Ectodermal cell (in vitro differentiated cells): ENCODE measurements around the gene CLSTN2.

ENCODE experiments used
- H3K27ac ChIP-seq: 2 replicates; pipeline ENCODE4 v1.7.0; 2013; ENCODE audit warnings: mild to moderate bottlenecking, low read depth, low read length; ENCODE audit not compliant: insufficient read depth, poor library complexity, severe bottlenecking
- H3K27me3 ChIP-seq: 2 replicates; pipeline ENCODE4 v1.7.0; 2013; ENCODE audit warnings: mild to moderate bottlenecking, low read length; ENCODE audit not compliant: insufficient read depth, control insufficient read depth, poor library complexity, severe bottlenecking
- H3K36me3 ChIP-seq: one replicate; pipeline ENCODE4 v1.7.0; 2013; ENCODE audit warnings: low read length; ENCODE audit not compliant: control insufficient read depth, insufficient read depth
- H3K4me1 ChIP-seq: one replicate; pipeline ENCODE4 v1.7.0; 2013; ENCODE audit warnings: low read length; ENCODE audit not compliant: control insufficient read depth, insufficient read depth
- H3K4me3 ChIP-seq: 2 replicates; pipeline ENCODE4 v1.7.0; 2013; ENCODE audit warnings: low read depth, low read length, control low read depth; ENCODE audit not compliant: insufficient read depth
- H3K9me3 ChIP-seq: 2 replicates; pipeline ENCODE4 v1.7.0; 2013; ENCODE audit warnings: mild to moderate bottlenecking, low read length, moderate library complexity; ENCODE audit not compliant: control insufficient read depth
- WGBS, 2 experiments: methylation state at CpG; one replicate each; pipeline ENCODE4 v1.1.7; 2013; ENCODE audit warnings: missing lambda C conversion rate in 2 of 2; 5-methylcytosine and 5-hydroxymethylcytosine counted together

The CLSTN2 gene

DNA sequence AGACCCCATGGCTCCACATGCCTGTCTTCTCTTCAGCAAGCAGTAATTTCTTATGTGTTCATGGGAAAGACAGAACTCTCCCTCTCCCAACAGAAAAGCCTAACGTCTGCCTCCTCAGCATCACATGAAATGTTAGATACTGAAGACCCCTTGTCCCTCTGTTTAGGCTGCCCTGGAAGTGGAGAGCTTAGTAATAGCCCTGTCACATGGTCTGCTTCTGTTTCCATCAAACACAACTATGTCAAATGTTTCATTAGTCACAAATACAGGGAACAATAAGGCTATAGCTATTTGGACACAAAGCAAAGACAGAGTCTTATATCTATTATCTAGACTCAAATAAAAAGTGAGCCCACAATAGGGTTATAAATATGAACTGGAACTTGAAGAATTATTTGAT is 552.6 kb downstream of the CLSTN2 start:
- Histone ChIP-seq H3K27ac (no peak overlapping the region), H3K4me3 (no peak overlapping the region), H3K9me3 (no peaks in the 10 kb centered on the region), H3K36me3 (no peaks in the 10 kb centered on the region), H3K27me3 (no peaks in the 10 kb centered on the region), H3K4me1 (no peaks in the 10 kb centered on the region)
- WGBS, 2 experiments: 80 to 83% methylated on average over 1 of the region's 1 CpG

DNA sequence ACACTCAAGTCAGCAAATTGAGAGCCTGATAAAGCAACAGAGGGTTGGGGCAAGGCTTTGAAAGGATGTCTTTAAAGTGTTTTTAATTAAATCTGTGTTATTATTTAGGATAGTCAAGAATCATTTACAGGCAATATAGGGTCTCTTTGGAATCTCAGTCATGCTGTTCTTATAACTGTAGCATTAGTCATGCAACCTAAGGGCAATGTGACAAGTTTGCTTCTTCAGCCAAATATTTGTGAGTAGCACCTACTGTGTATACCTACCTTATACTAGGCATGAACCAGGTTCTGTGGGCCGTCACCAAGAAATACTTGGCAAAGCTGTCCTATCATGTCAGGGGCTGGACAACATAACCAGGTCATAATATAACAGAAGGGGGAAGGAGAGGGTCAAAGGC is 558.3 kb downstream of the CLSTN2 start:
- Histone ChIP-seq H3K36me3 (no peaks in the 10 kb centered on the region), H3K27me3 (no peaks in the 10 kb centered on the region), H3K4me3 (no peak overlapping the region), H3K27ac (no peak overlapping the region), H3K4me1 (no peaks in the 10 kb centered on the region), H3K9me3 (no peaks in the 10 kb centered on the region)
- 91% methylated on average over 1 of the region's 1 CpG for WGBS, 2 experiments

DNA sequence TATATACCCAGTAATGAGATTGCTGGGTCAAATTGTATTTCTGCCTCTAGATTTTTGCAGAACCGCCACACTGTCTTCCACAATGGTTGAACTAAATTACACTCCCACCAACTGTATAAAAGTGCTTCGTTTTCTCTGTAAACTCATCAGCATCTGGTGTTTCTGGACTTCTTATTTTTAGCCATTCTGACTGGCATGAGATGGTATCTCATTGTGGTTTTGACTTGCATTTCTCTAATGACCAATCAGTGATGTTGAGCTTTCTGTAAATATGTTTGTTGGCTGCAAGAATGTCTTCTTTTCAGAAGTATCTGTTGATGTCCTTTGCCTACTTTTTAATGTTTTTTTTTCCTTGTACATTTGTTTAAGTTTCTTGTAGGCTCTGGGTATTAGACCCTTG is 560.0 kb downstream of the CLSTN2 start:
- Histone ChIP-seq H3K27ac (no peak overlapping the region), H3K4me1 (no peaks in the 10 kb centered on the region), H3K9me3 (no peaks in the 10 kb centered on the region), H3K27me3 (no peaks in the 10 kb centered on the region), H3K36me3 (no peaks in the 10 kb centered on the region), H3K4me3 (no peak overlapping the region)
- WGBS, 2 experiments: 86 to 92% methylated on average over 2 of the region's 2 CpGs

DNA sequence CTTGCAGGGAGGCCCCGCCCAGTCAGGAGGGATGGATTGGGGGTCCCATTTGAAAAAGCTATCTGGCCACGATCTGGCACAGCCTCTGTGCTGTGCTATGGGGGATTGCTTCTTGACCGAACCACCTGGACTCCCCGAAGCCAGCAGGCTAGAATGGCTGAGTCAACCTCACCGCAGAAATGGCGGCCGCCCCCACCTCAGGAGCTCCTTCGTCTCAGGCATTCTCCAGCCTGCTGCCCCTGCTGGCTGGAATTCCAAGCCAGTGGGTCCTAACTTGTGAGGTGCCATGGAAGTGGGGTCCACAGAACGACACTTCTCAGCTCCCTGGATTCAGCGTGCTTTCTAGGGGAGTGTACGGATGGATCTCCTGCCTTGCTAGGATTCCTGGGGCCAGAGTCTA is 562.3 kb downstream of the CLSTN2 start:
- H3K36me3 ChIP-seq: no peaks in the 10 kb centered on the region

DNA sequence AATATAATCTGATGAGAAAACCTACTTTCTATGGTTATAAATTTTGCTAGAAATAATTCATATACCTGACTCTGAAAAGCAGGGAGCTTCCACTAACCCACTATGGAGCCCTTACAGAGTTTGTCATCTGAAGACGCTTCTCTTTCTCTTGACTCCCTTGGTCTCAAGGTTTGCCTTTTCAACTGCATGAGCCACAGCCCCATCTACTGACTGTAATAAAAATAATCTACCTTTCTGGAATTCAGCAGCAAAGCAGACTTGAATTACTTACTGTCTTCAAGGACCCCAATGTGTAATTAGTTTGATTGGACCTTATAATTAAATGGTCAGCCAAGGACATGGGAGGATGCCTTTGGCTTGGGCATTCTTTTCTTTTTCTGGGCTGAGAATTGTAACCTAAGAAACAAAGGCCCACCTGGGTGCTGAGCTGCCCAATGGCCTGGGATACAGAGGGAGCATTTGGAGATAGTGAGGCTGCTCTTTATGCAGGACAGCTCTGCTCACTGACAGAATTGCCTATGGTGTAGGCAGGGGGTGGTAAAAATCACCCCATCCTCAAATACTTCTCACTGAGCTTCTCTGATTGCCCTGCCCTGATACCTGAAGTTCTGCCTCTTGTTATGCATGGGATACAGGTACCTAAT is 564.3 kb downstream of the CLSTN2 start:
- Histone ChIP-seq H3K27me3 (no peaks in the 10 kb centered on the region), H3K4me1 (no peaks in the 10 kb centered on the region), H3K9me3 (no peaks in the 10 kb centered on the region), H3K4me3 (no peak overlapping the region), H3K27ac (no peak overlapping the region), H3K36me3 (no peaks in the 10 kb centered on the region)
- WGBS, 2 experiments: 64 to 71% methylated on average over 1 of the region's 1 CpG

More for the DNA sequence above, 562.3 kb downstream of the CLSTN2 start:
- H3K4me1 ChIP-seq: no peaks in the 10 kb centered on the region
- H3K27me3 ChIP-seq: no peaks in the 10 kb centered on the region
- no peak overlapping the region for H3K27ac ChIP-seq
- H3K9me3 ChIP-seq: no peaks in the 10 kb centered on the region
- WGBS, 2 experiments: 95 to 96% methylated on average over 11 of the region's 11 CpGs
- H3K4me3 ChIP-seq: no peak overlapping the region

DNA sequence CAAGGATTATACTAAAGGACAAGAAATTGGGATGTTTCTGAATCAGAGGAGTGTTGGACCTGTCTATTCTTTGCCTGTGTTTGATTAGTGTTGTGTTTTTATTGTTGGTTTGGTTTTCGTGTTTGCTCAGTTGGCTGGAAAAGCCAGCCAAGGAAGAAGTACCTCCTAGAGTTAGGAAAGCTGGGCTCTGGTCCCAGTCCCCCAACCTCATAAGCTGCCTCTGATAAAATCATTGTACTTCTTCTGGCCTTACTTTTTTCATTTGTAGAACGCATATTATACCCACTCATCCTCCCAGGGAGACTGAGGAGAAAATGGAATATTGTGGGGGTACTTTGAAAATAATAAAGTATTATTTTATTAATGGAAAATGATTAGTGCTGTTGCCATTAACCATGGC is 565.5 kb downstream of the CLSTN2 start:
- no peak overlapping the region for H3K4me3 ChIP-seq
- H3K36me3 ChIP-seq: no peaks in the 10 kb centered on the region
- 82 to 88% methylated on average over 1 of the region's 2 CpGs for WGBS, 2 experiments
- peaks cover 3% of the 10 kb centered on the region for H3K4me1 ChIP-seq
- H3K9me3 ChIP-seq: no peaks in the 10 kb centered on the region
- H3K27me3 ChIP-seq: no peaks in the 10 kb centered on the region
- H3K27ac ChIP-seq: no peak overlapping the region

DNA sequence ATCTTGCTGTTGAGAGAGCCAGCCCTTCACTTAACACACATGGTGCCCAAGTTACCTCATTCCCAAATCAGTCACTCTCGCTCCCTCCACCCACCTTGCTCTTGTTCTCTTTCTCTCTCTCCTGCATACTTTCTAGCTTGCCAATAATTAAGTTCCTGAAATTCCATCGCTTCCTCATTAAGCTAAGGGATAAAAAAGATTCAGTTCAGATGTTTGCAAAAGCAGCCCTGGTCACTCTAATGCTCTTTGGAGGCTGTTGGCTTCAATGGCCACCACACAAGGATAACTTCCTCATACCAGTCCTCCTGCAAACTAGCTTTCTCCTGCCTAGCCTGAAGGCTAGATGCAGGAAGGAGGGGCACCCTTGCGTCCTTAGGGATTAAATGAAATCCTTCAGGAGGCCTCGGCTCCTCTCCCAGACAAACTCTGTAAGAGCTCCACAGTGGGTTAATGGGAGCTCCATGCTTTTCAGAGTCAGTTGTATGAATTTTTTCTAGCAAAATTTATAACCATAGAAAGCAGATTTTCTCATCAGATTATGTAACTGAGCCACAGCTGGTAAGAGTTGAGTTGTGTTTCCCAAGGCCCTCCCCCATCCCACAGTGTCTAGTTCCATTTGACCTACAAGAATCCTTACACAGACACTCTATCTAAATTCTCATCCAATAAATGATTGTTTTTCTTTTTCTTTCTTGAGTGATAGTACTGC is 566.2 kb downstream of the CLSTN2 start:
- Histone ChIP-seq H3K9me3 (no peaks in the 10 kb centered on the region), H3K4me3 (no peak overlapping the region), H3K27me3 (no peaks in the 10 kb centered on the region), H3K4me1 (peaks cover 11% of the 10 kb centered on the region), H3K36me3 (no peaks in the 10 kb centered on the region), H3K27ac (no peak overlapping the region)
- 89 to 90% methylated on average over 3 to 4 of the region's 4 CpGs for WGBS, 2 experiments

DNA sequence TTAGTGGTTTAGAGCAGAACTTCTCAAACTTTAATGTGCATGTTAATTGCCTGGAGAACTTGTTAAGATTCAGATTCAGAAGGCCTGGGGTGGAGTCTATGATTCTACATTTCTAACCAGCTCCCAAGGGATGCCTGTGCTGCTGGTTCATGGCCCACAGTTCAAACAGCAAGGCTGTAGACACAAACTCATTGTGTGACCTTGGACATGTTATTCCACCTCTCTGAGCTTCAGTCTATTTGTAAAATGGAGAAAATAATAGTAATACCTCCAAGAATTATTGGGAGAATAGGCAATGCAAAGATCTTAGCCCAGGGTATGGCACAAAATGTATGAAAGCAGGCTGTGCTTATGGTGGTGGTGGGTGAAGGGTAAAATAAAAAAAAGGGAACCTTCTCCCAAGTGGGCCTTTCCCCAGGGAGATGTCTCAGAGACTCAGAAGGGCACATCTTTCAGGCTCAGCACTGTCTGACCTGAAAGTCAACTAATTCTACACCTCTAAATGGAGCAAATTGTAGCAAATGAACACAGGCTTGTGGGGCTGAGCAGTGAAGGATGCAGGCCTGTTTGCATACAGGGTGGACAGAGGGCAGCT is 566.9 kb downstream of the CLSTN2 start:
- H3K4me1 ChIP-seq: peaks cover 13% of the 10 kb centered on the region
- no peak overlapping the region for H3K27ac ChIP-seq
- H3K9me3 ChIP-seq: no peaks in the 10 kb centered on the region
- H3K4me3 ChIP-seq: no peak overlapping the region
- no peaks in the 10 kb centered on the region for H3K36me3 ChIP-seq
- no peaks in the 10 kb centered on the region for H3K27me3 ChIP-seq

DNA sequence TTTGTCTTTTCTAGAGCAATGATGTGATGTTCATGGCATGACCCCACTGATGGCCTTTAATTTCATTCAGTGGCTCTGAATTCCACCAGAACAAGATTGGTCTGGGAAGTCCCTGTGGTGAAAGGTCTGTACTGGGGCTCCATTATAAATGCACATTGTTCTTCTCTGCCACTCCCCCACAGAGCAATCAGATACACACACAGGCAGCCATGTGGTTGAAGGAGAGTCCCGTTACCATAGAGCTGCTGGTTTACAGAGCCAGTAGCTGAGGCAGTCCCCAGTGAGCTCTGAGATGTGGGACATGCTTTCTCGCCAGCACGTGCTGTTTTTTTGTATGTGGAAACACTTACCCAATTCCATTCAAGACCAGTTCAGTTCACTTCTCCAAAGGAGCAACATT is 570.2 kb downstream of the CLSTN2 start:
- no peaks in the 10 kb centered on the region for H3K9me3 ChIP-seq
- H3K36me3 ChIP-seq: no peaks in the 10 kb centered on the region
- H3K27me3 ChIP-seq: no peaks in the 10 kb centered on the region
- H3K4me3 ChIP-seq: no peak overlapping the region
- H3K27ac ChIP-seq: no peak overlapping the region
- H3K4me1 ChIP-seq: peaks cover 27% of the 10 kb centered on the region
- 6 to 51% methylated on average over 1 to 3 of the region's 3 CpGs for WGBS, 2 experiments

DNA sequence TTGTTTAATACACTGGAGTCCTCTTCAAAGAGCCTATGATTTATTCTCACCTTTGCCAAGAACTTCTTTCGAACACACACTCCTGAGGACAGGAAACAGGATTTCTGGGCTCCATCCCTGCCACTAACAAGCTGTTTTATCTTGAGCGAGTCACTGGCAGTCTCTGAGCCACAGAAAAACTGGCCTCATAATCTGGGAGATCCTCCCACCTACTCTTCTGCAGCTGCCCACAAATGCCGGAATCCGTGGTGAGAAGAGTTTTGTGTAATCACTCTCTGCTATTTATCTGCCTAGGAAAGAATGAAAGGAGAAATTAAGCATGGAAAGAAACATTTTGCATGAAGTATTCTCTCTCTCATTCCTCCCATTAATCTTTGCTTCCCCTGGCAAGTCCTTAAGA is 570.9 kb downstream of the CLSTN2 start:
- no peak overlapping the region for H3K4me3 ChIP-seq
- no peaks in the 10 kb centered on the region for H3K9me3 ChIP-seq
- peaks cover 30% of the 10 kb centered on the region for H3K4me1 ChIP-seq
- no peaks in the 10 kb centered on the region for H3K27me3 ChIP-seq
- H3K36me3 ChIP-seq: no peaks in the 10 kb centered on the region
- no peak overlapping the region for H3K27ac ChIP-seq
- 87 to 95% methylated on average over 4 of the region's 4 CpGs for WGBS, 2 experiments
